Caco-2 (cell line): ENCODE results near the gene PLSCR3. TPM values are rescaled to one million over a fixed set of nuclear protein-coding genes. Genes with fewer than 3 reads are reported as not detected.

Experiments
- BruUV-seq: library from RNA; stranded (reverse); fragments of 400-500 nt; replicated peaks from 2 replicates; lab custom pipeline; 2021; lab: Mats Ljungman, UMichigan
- CTCF ChIA-PET: fragments of 300-600 bp; sonication (Branson Sonifier 250); formaldehyde crosslinking; loops from one replicate; lab custom pipeline; 2022; ENCODE audit warnings: antibody characterized with exemption; lab: Charles Lee
- POLR2A ChIA-PET: fragments of 300-600 bp; sonication (Branson Sonifier 250); formaldehyde crosslinking; loops from one replicate; lab custom pipeline; 2022; ENCODE audit warnings: antibody characterized with exemption; lab: Charles Lee
- DNase-seq, 2 experiments: peaks; one replicate each; pipeline versions ENCODE4 v3.0.0 to v3.0.0-alpha.2; 2020 to 2022
- H3K27me3 ChIP-seq: replicated peaks from 2 replicates; pipeline ENCODE4 v1.6.0; 2011; ENCODE audit warnings: low read length; ENCODE audit not compliant: control insufficient read depth, insufficient read depth
- H3K36me3 ChIP-seq: 2 replicates; pipeline ENCODE4 v1.5.1; 2011; ENCODE audit warnings: low read length; ENCODE audit not compliant: control insufficient read depth, insufficient read depth
- H3K4me1 ChIP-seq: fragments of 250-450 bp; sonication (Bioruptor Pico); 2 replicates; pipeline ENCODE4 v1.5.1; 2020; ENCODE audit warnings: mild to moderate bottlenecking
- H3K4me3 ChIP-seq: 2 replicates; pipeline ENCODE4 v1.5.1; 2011; ENCODE audit warnings: low read depth, mild to moderate bottlenecking, control low read depth, low read length
- H3K9me3 ChIP-seq: fragments of 250-450 bp; sonication (Bioruptor Pico); 2 replicates; pipeline ENCODE4 v1.5.1; 2020; ENCODE audit warnings: mild to moderate bottlenecking, moderate library complexity
- H3K27ac Mint-ChIP-seq: one replicate; pipeline ENCODE4 v1.8.0; 2022; ENCODE audit warnings: mixed read lengths; ENCODE audit not compliant: unreplicated experiment
- H3K27me3 Mint-ChIP-seq: one replicate; pipeline ENCODE4 v1.8.0; 2022; ENCODE audit warnings: mixed read lengths; ENCODE audit not compliant: insufficient read depth, unreplicated experiment
- H3K36me3 Mint-ChIP-seq: one replicate; pipeline ENCODE4 v1.8.0; 2022; ENCODE audit warnings: mild to moderate bottlenecking, mixed read lengths; ENCODE audit not compliant: insufficient read depth, unreplicated experiment
- H3K4me1 Mint-ChIP-seq: one replicate; pipeline ENCODE4 v1.8.0; 2022; ENCODE audit warnings: low read depth, mixed read lengths; ENCODE audit not compliant: unreplicated experiment
- H3K4me3 Mint-ChIP-seq: one replicate; pipeline ENCODE4 v1.8.0; 2022; ENCODE audit warnings: mild to moderate bottlenecking, moderate library complexity, mixed read lengths; ENCODE audit not compliant: unreplicated experiment
- H3K9me3 Mint-ChIP-seq: one replicate; pipeline ENCODE4 v1.8.0; 2022; ENCODE audit warnings: mixed read lengths; ENCODE audit not compliant: unreplicated experiment
- CTCF ChIP-seq, 2 experiments: fragments of 200-600 bp in 1 of 2; IDR thresholded peaks; 1 replicate in 1 of 2; 2 replicates in 1 of 2; pipeline versions ENCODE4 v1.5.1 to v1.8.0; 2011 to 2022; ENCODE audit warnings: antibody characterized with exemption in 1 of 2, control low read depth in 1 of 2, inconsistent platforms in 1 of 2, low read depth in 1 of 2, low read length in 1 of 2, mild to moderate bottlenecking in 1 of 2, moderate library complexity in 1 of 2; ENCODE audit not compliant: insufficient read depth in 1 of 2, severe bottlenecking in 1 of 2, unreplicated experiment in 1 of 2
- intact Hi-C: fragments of 100-400 bp; cut with micrococcal nuclease; formaldehyde crosslinking; loops from one replicate; pipeline ENCODE4 v1.10.0; 2022; ENCODE audit not compliant: unreplicated experiment
- total RNA-seq: library from RNA; stranded (reverse); gene quantifications from 2 replicates; pipeline ENCODE4 v1.2.3, GENCODE V29; 2022

The PLSCR3 gene
- total RNA-seq, 1 experiment from 2014 or later, result 14.5 TPM

DNA sequence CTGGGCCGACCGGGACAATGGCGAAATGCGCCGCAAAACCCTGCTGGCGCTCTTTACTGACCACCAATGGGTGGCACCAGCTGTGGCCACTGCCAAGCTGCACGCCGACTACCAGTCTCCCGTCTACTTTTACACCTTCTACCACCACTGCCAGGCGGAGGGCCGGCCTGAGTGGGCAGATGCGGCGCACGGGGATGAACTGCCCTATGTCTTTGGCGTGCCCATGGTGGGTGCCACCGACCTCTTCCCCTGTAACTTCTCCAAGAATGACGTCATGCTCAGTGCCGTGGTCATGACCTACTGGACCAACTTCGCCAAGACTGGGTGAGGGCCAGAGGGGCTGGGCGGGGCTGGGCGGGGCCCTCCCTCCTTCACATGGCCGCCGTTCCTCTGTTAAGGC, 21.5 kb upstream of the PLSCR3 start:
- no TSS peak for BruUV-seq
- POLR2A ChIA-PET, result no interaction called here
- H3K36me3 ChIP-seq, result no peaks in the 10 kb centered on the region

GRCh38 chr17:7414837-7415236, 20.5 kb upstream of the PLSCR3 start:
- POLR2A ChIA-PET, result no interaction called here
- CTCF ChIA-PET, result no interaction called here
- H3K9me3 Mint-ChIP-seq, result no peaks in the 10 kb centered on the region
- no peaks in the 10 kb centered on the region for H3K9me3 ChIP-seq
- no peak for DNase-seq
- H3K4me3 ChIP-seq, result no peak overlapping the region
- H3K27me3 Mint-ChIP-seq, result no peaks in the 10 kb centered on the region
- BruUV-seq, result no TSS peak
- H3K27me3 ChIP-seq, result no peaks in the 10 kb centered on the region
- H3K4me3 Mint-ChIP-seq, result no peak overlapping the region
- H3K4me1 Mint-ChIP-seq, result no peaks in the 10 kb centered on the region
- H3K36me3 ChIP-seq, result no peaks in the 10 kb centered on the region
- H3K36me3 Mint-ChIP-seq, result no peaks in the 10 kb centered on the region
- no peak for TF ChIP-seq CTCF (IDR thresholded peaks at IDR 0.05; ENCODE audit: insufficient read depth in 1 of 2, low read depth in 1 of 2, low read length in 1 of 2, severe bottlenecking in 1 of 2, unreplicated experiment in 1 of 2)
- H3K4me1 ChIP-seq, result no peaks in the 10 kb centered on the region
- intact Hi-C loops, result no loop called here
- H3K27ac Mint-ChIP-seq, result no peak overlapping the region

More for the DNA sequence above, 21.5 kb upstream of the PLSCR3 start:
- DNase-seq, result no peak
- H3K4me3 ChIP-seq, result no peak overlapping the region
- Mint-ChIP-seq H3K9me3 (no peaks in the 10 kb centered on the region), H3K36me3 (no peaks in the 10 kb centered on the region), H3K27ac (peak overlapping the region; percentile 73), H3K27me3 (no peaks in the 10 kb centered on the region), H3K4me1 (no peaks in the 10 kb centered on the region), H3K4me3 (no peak overlapping the region)
- H3K9me3 ChIP-seq, result no peaks in the 10 kb centered on the region
- TF ChIP-seq CTCF (IDR thresholded peaks at IDR 0.05; ENCODE audit: insufficient read depth in 1 of 2, low read depth in 1 of 2, low read length in 1 of 2, severe bottlenecking in 1 of 2, unreplicated experiment in 1 of 2), result no peak
- H3K4me1 ChIP-seq, result no peaks in the 10 kb centered on the region
- CTCF ChIA-PET, result no interaction called here
- intact Hi-C loops, result no loop called here
- no peaks in the 10 kb centered on the region for H3K27me3 ChIP-seq

DNA sequence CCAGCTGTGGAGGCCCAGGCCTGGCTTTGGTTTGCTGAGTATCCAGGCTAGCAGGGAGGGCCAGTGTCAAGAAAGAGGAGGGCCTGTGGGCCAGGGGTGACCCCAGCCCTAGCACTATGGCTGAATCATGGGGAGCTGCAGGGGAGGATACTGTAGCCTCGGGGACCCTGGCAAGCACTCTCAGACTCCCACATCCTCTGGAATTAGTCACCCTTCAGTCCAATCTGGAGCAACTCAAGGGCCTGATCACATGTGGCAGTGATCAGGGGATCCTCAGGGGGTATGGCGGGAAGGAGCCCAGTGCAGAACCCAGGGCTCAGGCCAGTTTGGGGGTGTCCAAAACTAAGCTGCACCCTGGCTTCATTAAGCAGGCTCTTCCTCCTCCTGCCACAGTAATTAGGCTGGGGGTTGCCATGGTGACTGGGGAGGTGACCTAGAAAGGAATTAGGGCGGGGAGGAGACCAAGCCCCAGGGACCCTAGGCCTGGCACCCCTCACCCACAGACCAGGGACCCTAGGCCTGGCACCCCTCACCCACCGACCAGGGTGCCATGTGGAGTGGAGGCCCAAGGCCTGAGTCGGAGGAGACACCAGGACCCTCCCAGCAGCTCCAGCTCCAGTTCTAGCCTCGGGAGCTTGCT, 19.1 kb upstream of the PLSCR3 start:
- intact Hi-C loops, result no loop called here
- Mint-ChIP-seq H3K36me3 (no peaks in the 10 kb centered on the region), H3K9me3 (no peaks in the 10 kb centered on the region), H3K4me3 (no peak overlapping the region), H3K4me1 (no peaks in the 10 kb centered on the region), H3K27ac (no peak overlapping the region), H3K27me3 (no peaks in the 10 kb centered on the region)
- Histone ChIP-seq H3K36me3 (no peaks in the 10 kb centered on the region), H3K9me3 (no peaks in the 10 kb centered on the region), H3K4me3 (no peak overlapping the region), H3K27me3 (no peaks in the 10 kb centered on the region), H3K4me1 (no peaks in the 10 kb centered on the region)
- DNase-seq, result no peak
- CTCF ChIA-PET, result no interaction called here
- BruUV-seq, result no TSS peak
- TF ChIP-seq CTCF (IDR thresholded peaks at IDR 0.05; ENCODE audit: insufficient read depth in 1 of 2, low read depth in 1 of 2, low read length in 1 of 2, severe bottlenecking in 1 of 2, unreplicated experiment in 1 of 2), result no peak
- POLR2A ChIA-PET, result no interaction called here
